Measurements from ENCODE around the gene SLC66A3.

DNA sequence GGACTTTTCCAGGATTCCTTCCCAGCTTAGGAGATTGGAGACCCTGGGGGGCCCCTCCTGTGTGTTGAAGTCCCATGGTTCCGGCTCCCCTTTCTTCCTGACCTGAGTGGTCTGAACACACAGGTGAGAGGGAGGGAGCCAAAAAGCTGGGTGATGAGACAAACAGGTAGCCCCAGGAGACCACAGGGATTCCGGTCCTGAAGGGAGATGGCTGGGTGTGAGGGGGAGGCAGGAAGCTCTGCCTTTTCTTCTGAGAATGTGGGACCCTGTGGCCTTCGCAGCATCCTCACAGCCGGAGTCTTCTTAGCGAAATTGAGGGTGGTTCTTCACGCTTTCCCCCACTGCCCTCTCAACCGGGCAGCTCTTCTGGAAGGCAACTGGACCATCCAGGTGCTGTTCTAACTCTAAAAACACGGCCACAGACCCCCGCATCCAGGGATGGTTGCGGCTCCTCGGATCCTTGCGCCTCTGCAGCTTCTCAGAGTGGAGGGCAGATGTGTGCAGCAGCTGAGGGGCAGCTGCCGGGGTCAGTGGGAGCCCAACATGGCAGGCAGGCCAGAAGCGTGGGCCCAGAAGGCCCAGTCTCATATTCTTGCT is 4.4 kb downstream of the SLC66A3 start:
- TF ChIP-seq CTCF (conservative IDR thresholded peaks at IDR 0.05; ENCODE audit: low read length) (no peak), EZH2phosphoT487 (IDR thresholded peaks at IDR 0.05; ENCODE audit: borderline replicate concordance) (no peak)
